Measurements from ENCODE around the gene TMEM200A.

DNA sequence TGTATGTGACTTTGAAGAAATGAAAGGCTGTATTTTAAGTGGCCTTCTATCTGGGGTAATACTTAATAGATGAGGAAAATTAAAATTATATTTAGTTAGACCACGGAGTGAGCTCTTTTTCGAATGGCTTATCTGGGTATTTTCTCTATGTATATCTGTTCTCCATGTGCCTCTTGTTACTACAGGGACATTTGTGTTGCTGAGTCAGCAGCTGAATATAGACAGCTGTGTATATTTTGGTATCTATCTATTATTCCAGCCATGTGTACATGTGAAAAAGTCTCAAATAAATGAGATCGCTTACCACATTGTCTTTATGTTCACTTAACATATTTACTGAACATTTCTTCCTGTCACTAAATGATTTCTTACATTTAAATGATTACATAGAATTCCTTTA is 57.2 kb downstream of the TMEM200A start:
- no peak for TF ChIP-seq EZH2 (IDR thresholded peaks at IDR 0.05; ENCODE audit: borderline replicate concordance, insufficient read depth, low read length, poor library complexity, severe bottlenecking)
- TF ChIP-seq, protein P1, sequence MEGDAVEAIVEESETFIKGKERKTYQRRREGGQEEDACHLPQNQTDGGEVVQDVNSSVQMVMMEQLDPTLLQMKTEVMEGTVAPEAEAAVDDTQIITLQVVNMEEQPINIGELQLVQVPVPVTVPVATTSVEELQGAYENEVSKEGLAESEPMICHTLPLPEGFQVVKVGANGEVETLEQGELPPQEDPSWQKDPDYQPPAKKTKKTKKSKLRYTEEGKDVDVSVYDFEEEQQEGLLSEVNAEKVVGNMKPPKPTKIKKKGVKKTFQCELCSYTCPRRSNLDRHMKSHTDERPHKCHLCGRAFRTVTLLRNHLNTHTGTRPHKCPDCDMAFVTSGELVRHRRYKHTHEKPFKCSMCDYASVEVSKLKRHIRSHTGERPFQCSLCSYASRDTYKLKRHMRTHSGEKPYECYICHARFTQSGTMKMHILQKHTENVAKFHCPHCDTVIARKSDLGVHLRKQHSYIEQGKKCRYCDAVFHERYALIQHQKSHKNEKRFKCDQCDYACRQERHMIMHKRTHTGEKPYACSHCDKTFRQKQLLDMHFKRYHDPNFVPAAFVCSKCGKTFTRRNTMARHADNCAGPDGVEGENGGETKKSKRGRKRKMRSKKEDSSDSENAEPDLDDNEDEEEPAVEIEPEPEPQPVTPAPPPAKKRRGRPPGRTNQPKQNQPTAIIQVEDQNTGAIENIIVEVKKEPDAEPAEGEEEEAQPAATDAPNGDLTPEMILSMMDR (IDR thresholded peaks at IDR 0.05; ENCODE audit: poor library complexity, severe bottlenecking), result no peak
- no peak for TF ChIP-seq EP300 (conservative IDR thresholded peaks at IDR 0.05; ENCODE audit: poor library complexity, severe bottlenecking)
- TF ChIP-seq, protein P2, sequence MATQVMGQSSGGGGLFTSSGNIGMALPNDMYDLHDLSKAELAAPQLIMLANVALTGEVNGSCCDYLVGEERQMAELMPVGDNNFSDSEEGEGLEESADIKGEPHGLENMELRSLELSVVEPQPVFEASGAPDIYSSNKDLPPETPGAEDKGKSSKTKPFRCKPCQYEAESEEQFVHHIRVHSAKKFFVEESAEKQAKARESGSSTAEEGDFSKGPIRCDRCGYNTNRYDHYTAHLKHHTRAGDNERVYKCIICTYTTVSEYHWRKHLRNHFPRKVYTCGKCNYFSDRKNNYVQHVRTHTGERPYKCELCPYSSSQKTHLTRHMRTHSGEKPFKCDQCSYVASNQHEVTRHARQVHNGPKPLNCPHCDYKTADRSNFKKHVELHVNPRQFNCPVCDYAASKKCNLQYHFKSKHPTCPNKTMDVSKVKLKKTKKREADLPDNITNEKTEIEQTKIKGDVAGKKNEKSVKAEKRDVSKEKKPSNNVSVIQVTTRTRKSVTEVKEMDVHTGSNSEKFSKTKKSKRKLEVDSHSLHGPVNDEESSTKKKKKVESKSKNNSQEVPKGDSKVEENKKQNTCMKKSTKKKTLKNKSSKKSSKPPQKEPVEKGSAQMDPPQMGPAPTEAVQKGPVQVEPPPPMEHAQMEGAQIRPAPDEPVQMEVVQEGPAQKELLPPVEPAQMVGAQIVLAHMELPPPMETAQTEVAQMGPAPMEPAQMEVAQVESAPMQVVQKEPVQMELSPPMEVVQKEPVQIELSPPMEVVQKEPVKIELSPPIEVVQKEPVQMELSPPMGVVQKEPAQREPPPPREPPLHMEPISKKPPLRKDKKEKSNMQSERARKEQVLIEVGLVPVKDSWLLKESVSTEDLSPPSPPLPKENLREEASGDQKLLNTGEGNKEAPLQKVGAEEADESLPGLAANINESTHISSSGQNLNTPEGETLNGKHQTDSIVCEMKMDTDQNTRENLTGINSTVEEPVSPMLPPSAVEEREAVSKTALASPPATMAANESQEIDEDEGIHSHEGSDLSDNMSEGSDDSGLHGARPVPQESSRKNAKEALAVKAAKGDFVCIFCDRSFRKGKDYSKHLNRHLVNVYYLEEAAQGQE (IDR thresholded peaks at IDR 0.05; ENCODE audit: borderline replicate concordance), result no peak
- TF ChIP-seq POLR2AphosphoS5 (IDR thresholded peaks at IDR 0.05), result no peak
- TF ChIP-seq SMC3 (conservative IDR thresholded peaks at IDR 0.05; ENCODE audit: poor library complexity), result no peak
- no peak for TF ChIP-seq TAF1 (IDR thresholded peaks at IDR 0.05; ENCODE audit: low read depth)
- TF ChIP-seq RAD21 (conservative IDR thresholded peaks at IDR 0.05), result no peak

Measured in neural cell (in vitro differentiated cells).